HG02943 (cell line): Measurements from ENCODE around the gene CCDC24.

Experiments
- ATAC-seq: cut with Tn5 transposase; IDR thresholded peaks from one replicate; pipeline ENCODE4 v1.9.1; 2021; ENCODE audit warnings: mild to moderate bottlenecking, low read depth, moderate library complexity; ENCODE audit not compliant: unreplicated experiment

The CCDC24 gene

GRCh38 chr1:43991476-43992231, at the start of gene CCDC24:
CCDC24 (plus strand) TSS chr1:43991599; CDS start chr1:43991879, 280 bp downstream.
- peak; percentile 61 for ATAC-seq

DNA sequence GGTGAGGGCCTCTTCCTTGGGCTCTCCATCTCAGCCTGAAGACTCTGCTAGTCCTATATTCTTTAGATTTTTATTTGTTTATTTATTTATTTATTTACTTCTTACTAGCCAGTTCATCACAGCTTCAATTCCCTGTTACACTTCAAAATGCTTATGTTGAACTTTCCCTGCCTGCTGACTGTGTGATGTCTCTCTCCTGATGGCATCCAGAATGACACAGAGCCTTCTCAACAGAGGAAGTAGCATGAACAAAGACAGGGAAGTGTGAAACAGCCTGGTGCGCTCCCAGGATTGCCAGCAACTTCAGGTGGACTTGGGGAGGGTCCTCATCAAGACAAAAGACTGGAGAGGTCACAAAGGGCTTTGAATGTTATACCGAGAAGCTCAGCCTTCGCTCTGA, 49.0 kb upstream of the CCDC24 start:
- ATAC-seq: no peak

DNA sequence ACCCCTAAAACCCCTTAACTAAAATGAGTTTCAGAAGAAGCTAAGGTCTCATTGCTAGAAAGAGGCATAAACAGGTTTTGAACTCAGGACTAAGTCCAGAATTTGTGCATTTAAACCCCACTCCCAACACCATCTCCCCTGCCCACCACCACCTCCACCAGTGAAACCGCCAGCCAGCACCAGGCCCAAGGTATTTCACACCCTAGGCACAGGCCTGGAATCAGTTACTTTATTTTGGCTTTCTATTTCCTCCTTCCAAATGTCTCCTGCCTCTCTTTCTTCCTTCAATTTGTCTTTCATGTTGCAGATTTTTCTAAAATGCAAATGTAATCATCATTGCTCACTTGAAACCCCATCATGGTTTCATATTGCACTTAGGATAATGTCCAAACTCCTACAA, 46.5 kb upstream of the CCDC24 start:
- no peak for ATAC-seq

GRCh38 chr1:43945674-43946235, 45.6 kb upstream of the CCDC24 start:
- no peak for ATAC-seq

DNA sequence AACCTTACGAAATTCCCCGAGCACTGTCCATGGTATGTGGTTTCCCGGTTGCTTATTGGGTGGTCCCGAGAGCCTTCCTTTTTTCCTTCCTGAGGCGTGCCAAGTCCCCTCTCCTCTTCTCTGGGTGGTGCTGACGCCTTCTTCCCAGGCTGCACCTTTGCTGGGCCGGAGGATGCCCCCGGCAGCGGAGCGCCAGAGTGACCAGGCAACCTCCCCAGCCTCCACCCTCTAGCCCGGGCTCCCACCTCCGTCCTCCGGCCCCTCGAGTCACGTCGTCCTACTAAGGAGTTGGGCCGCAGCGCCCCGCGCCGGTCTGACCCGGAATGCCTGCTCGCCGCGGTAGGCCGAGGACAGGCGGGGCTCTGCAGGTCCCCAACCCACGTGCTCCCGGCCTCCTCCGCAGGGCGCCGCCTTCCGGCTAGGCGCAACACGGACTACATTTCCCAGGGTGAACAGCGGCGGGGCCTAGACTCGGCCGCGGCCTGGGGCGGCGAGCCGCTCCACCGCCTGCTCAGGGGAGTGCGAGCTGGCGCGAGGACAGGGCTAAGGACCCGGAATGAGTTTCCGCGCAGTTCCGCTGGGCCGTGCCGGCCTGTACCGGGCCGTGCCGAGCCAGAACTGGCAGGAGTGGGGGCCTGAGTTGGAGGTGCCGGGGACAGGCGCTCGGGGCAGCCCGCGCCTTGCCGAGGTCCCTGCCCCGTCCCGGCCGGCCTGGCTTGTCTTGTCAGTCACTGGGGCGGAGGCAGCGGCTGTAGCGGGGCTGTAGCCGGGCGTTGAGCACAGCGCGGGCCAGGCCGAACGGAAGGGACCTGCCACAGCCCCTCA, 45.0 kb upstream of the CCDC24 start, which contains the start of gene IPO13:
Gene IPO13 (plus strand): TSS at position 715 of the 825 bp plus-strand sequence. CDS start 651 bp downstream, outside the sequence.
- ATAC-seq: peak; percentile 87

DNA sequence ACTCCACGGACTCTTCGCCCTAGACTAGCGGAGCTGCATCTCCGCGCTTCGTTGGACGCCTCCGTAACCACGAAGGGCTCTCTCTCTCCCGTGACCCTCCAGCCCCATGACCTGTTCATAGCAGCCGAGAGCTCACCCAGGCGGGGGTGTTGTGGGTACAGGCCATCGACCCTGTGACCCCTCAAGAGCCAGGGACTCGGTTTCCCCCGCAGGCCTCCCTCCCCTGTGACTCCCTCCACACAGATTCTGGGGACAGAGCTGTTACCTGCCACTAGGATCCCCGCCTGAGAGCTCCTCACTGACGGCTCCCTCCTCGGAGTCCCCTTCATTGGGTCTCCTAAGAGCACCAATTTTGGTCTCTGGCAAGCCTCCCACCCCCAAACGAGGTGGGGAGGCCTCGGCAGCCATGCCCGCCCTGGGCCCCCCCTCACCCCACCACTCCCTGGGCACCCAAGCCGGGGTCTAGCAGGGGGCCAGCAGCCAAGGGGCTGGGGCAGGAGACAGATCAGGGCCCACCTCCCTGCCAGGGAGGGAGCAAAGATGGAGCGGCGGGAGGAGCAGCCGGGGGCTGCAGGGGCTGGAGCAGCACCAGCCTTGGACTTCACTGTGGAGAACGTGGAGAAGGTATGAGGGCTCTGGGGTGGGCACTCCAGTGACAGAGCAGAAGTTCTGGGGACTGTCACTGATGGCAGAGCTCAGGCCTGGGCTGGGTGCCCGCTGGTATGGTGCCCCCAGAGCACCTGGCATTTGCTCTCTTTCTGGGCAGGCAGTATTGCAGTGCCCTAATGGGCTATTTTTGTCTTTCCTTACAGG, 44.1 kb upstream of the CCDC24 start:
- peak; percentile 3 for ATAC-seq

DNA sequence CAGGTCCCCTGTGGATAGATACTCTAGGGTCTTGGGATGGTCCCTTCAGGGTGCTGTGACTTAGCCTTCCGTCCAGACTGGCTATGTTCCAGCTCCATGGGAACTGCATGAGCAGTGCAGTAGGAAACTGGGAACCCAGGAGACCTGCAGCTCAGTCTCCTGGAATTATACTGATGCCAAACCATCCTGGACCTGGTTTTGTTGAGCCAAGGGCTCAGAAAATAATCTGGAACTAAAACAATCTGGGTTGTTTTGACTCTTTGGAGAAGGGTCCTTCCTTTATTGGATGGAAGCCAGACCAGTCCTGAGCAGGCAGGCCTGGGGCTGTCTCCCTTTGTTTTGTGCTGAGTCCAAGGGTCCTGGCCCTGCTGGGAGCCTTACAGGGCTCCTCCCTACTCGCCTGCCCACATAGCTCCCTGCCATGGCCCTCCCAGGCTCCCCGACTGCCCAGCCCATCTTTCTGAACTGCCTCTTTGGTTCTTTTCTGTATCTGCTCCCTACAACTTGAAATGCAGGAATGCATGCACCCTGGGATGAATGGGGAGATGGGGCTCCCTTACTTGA, 43.4 kb upstream of the CCDC24 start:
- ATAC-seq: no peak

DNA sequence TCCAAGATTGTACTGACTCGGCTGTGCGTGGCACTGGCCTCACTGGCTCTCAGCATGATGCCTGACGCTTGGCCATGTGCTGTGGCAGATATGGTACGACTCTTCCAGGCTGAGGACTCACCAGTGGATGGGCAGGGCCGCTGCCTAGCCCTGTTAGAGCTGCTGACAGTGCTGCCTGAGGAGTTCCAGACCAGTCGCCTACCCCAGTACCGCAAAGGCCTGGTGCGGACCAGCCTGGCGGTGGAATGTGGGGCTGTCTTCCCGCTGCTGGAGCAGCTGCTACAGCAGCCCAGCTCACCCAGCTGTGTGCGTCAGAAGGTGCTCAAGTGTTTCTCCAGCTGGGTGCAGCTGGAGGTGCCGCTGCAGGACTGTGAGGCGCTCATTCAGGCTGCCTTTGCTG, 41.7 kb upstream of the CCDC24 start:
- no peak for ATAC-seq

GRCh38 chr1:43951021-43951985, 40.1 kb upstream of the CCDC24 start:
- ATAC-seq: no peak

DNA sequence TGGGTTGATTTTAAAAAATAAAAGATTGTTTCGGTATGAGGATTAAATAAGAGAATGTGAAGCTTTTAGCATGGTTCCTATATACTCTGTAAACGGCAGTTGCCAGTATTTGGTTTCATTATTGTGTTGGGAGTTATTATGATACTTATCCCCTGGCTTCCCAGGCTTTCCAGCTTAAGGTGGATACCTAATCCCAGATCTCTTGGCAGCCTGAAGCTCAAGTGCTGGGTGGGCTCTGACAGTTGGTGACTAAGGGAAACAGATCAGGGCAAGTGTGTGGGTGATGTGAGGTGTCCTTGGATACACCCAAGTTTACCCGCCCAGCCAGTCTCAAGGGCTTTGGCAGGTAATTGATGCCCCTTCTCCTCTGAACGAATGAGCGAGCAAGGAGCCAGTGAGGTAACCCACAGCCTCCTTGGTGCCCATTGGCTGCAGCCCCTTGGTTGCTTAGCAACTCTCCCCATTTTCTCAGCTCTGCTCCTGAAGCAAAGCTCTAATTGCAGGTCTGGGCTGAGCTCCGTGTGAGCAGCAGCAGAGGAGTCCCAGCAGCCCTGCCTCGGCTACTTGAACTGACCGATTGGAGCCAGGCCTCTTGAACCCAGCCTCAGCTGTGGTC, 38.6 kb upstream of the CCDC24 start:
- no peak for ATAC-seq

GRCh38 chr1:43953361-43953760, 38.0 kb upstream of the CCDC24 start:
- no peak for ATAC-seq

GRCh38 chr1:43954036-43954435, 37.4 kb upstream of the CCDC24 start:
- no peak for ATAC-seq

- no peak for ATAC-seq
These were observed 35.2 kb upstream of the CCDC24 start for GRCh38 chr1:43956234-43956633.

DNA sequence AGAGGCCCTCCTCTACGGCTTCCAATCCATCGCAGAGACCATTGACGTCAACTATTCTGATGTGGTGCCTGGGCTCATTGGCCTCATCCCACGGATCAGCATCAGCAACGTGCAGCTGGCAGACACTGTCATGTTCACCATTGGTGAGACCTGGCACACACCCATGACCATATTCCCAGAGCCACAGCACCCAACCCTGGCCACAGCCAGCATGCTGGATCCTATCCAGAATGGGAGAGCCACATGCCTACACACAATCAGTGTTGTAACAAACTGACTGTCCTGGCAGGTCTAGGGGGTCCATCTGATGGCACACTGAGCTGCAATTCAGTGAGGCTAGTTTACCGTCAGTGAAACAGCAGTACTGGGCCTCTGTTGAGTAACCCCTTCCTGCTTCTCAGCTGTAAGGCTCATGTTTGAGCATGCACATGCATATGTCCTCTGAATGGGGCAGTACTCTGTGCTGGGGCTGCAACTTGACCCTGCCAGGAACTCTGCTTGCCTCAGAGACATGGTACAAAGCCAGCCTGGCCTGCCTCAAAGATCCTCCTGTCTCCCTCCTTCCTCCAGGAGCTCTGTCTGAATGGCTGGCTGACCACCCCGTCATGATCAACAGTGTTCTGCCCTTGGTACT, 33.9 kb upstream of the CCDC24 start:
- ATAC-seq: no peak

GRCh38 chr1:43958351-43959255, 32.8 kb upstream of the CCDC24 start:
- ATAC-seq: no peak

GRCh38 chr1:43960798-43961197, 30.6 kb upstream of the CCDC24 start:
- ATAC-seq: no peak

- no peak for ATAC-seq
These were observed 29.7 kb upstream of the CCDC24 start for GRCh38 chr1:43961692-43962091.
